Suppressor macrophage treated with lipopolysaccharide for 4 hours (primary cell): ENCODE measurements around the gene SEC16B.

Source experiments
- DNase-seq: peaks from one replicate; pipeline ENCODE4 v3.0.0-alpha.2; 2020

SEC16B gene

GRCh38 chr1:177976596-177976995, 6.7 kb upstream of the SEC16B start:
- DNase-seq, result no peak

GRCh38 chr1:177975588-177976495, 6.0 kb upstream of the SEC16B start:
- DNase-seq, result no peak

- DNase-seq, result no peak
Observed at GRCh38 chr1:177973585-177973984, 3.7 kb upstream of the SEC16B start.

- no peak for DNase-seq
Observed at GRCh38 chr1:177969109-177969508, 749 bp downstream of the SEC16B start.

GRCh38 chr1:177966199-177966598, 3.7 kb downstream of the SEC16B start:
- no peak for DNase-seq

GRCh38 chr1:177965293-177965692, 4.6 kb downstream of the SEC16B start:
- DNase-seq, result no peak

DNA sequence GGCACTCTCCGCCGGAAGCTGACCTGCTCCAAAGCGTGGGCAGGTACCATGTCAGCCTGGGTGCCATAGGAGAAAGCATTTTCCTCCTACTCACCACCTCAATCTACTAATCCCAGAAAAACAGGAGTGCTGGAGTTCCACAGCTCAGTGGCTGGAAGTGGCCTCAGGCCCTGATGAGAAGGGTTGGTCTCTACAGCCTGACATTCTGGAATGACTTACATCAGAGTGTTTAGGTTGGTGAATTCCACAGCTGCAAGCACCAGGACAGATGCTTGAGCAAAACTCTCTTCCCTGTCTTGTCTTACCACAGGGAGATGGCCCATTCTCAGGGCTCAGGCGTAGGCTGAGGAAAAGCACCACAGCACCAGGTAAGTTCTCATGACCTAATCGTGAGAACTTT, 5.5 kb downstream of the SEC16B start:
- no peak for DNase-seq

DNA sequence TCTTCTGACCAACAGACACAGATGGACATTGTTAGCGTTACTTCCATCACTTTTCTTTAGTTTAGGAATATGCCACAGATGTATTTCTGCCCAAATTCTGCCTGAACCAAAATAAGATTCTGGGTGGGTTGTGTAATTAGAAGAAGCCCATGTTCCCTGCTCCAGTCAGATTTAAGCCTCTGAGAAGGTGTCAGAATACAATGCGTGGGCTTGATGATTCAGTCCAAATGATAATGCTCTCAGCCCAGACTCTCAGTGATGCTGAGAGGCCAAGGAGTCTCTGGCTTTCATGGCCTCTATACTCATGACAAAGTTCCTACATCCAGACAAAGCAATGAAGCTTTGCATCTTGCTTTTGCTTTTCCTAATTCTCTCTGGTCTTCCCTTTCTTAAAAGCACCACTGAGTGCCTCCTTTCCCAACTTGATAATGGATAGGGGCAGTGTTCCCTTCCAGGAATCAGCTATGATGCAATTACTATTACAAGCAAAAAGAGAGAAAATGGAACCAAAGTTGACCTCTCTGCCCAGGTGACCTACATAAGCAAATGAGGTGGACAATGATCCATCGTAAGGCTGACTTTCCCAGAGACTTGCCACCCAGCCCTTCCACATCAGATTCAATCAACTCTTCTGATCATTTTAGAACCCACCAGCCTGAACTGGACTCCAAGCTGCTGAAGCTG, 8.8 kb downstream of the SEC16B start:
- DNase-seq, result no peak

DNA sequence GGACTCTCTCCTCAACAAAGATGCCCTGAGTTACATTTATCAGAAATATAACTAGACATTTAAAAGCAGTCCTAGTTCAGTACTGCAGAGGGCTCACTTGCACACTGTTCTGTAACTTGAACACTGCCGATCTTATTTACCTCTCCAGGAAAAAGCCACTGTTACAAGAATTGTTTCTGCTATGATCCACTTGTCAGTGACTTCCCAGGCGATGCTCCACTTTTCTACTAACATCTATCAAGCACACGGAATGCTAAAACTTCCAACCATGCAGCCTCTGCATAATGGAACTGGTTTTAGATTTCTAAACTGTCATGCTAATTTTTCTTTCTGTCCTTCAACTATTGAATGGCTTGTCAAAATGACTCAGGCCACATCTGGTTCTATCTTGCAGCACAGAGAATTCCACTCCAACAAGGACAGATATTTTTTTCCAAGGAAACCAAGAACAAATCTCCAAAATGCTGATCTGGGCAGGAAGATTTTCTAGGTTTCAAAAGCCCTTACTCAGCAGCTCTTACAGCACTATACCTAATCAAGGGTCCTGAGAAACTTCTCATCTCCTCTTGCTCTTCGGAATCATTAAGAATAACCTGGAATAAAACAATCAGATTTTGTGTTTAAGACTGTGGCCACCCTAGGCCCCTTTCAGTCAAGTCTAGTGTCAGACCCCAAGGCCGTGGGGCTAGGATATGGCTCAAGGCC, 9.9 kb downstream of the SEC16B start:
- no peak for DNase-seq

GRCh38 chr1:177958092-177958491, 11.8 kb downstream of the SEC16B start:
- DNase-seq, result no peak

DNA sequence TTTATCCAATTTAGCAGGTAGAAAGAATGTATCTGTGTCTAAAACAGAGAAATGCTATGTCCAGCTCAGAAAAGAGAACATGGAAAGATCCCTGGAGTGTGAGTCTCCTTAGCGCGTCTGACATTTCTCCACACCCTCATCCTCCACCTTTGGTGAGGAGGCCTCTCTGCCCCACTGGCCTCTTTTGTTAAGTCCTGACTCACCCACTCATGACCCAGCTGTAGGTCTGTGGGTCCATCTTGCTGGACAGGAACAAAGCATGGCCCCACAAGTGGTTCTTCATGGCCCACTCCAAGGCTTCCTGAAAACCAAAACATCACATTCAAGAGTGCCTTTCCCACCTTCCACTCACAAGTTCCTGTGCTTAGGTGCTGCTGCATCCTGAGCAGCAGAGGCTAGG, 15.8 kb downstream of the SEC16B start:
- DNase-seq, result no peak

DNA sequence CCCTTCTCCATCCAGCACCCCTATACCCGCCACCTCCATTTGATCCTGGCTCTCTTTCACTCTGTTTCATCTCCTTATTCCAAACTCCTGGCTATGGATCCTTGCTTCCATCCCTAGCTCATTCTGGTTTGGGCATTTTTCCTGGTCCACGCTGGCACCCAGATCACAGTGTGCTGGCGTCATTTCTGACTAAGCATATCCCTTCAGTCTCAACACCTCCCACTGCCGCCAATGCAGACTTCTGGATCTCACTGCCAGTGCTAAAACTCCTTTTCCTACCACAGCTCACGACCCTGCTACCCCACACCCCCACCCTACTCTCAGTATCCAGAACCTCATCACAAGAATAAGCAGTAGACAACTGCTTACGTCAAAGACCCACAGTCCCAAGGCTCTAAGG, 16.3 kb downstream of the SEC16B start:
- no peak for DNase-seq

DNA sequence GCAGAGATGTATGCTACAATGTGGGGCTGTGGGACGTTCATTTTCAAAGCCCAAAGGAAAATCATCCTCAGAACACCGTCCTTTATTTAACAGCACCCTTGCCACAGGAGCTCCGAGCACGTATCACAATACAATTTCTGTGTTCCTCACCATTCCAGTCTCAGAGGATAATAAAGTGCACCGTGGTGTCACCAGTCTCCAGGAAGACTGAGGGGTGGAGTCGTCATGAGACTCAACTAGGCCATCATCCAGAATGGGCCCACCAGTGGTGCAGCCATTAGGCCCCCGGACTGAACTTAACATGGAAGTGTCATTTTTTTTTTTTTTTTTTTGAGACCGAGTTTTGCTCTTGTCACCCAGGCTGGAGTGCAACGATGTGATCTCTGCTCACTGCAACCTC, 17.2 kb downstream of the SEC16B start:
- DNase-seq, result no peak

DNA sequence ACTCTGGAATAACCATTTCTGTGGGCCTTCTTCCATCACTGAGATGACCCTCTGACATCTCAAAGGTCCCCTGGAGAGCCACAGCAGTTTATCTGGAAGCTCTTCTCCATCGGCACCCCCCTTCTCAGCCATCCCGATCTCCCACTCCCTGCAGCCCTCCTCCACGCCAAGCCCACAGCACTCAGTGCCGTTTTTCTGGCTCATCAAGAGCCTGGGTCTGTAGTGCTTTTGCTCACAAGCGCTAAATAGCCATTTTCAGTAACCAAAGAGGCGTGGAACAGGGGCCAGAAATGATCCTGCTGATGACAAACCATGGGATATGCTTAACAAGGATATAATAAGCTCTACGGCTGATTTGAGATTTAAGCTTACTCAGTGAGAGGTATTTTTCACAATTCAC, 17.6 kb downstream of the SEC16B start:
- DNase-seq, result no peak

DNA sequence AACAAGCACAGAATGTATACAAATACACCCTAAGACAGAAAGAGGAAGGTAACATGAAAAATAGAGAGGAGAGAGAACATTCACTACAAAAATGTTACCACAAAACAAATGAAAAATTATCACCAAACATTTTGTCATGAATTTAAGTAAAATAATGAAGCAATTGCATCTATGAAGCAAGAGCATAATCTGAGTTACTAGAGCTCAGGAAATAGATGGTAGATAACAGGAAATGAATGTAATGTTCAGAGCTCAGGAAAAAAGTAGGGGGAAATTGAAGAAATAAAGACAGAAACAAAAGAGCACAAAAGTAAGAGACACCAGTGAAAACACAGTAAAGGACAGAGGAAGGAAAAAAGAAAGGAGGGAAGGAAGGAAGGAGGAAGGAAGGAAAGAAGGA, 19.4 kb downstream of the SEC16B start:
- DNase-seq, result no peak

DNA sequence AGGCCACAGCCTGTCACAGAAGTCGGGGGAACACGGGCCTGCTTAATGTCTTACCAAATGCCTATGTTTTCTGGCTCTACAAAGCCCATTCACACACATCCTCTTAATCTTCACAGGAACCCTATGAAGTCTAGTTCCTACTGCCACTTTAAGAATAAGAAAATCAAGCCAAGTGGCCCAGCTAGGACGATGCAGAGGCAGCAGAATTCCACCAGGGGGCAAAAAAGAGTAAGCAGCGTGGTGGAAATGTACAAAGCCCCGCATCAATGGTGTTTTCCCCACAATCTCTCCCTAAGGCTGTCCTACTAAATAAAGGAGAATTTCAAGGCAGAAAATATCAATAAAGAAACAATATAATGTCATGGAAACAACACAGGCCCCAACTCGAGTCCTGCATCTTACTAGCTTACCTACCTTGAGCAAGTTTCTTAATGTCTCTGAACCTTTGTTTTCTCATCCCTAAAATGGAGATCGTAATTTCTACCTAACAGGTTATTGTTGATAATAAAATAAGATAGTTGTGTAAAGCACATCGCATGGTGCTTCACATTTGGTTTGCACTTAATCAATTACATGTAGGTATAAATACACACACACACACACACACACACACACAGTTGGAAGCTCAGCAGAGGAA, 21.4 kb downstream of the SEC16B start:
- DNase-seq, result peak; percentile 71

DNA sequence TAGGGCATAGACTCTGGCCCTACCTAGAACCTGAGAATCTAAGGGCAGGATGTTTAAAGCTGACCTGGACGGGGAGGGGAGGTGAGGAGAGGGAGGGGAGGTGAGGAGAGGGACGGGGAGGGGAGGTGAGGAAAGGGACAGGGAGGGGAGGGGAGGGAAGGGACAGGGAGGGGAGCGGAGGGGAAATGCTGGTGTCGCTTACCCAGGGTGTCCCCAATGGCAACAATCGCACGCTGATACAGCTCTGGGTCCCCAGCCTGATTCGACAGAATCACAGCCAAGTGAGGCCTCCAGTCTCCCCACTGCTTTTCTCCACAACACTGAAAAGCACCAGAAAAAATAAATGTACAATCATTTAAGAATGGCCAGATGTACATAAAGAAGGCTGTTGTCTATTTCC, 22.2 kb downstream of the SEC16B start:
- DNase-seq, result no peak

DNA sequence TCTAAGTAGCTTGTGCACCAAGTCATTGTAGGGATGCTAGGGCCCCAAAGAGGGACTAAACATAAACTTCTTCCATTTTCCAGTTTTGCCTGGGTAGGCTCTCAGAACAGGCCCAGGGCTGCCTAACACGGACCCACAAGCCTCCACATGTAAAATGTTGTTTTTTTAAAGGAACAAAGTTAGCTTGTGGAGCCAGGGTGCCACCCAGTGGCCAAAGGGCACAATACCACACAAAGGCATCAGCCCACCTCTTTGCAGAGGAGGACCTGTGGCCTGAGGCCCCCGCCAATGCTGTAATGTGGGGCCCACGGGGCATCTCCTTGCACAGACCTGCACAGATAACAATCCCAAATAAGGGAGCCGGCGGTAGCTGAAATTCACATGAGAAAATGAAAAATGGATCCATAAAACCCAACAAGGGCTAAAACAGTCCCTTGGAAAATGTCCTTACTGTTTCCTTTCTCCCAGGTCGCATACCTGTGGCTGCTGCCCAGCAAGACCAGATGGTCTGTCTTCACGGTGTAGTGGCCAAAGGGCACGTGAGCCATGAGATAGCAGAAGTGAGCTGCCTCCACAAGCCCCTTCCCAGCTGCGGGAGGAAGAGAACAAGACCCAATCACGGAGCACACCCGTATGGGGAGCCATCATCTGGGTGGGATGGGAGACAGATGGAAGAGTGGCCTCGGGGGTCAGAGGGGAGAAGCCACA, 23.8 kb downstream of the SEC16B start:
- DNase-seq, result peak; percentile 63

DNA sequence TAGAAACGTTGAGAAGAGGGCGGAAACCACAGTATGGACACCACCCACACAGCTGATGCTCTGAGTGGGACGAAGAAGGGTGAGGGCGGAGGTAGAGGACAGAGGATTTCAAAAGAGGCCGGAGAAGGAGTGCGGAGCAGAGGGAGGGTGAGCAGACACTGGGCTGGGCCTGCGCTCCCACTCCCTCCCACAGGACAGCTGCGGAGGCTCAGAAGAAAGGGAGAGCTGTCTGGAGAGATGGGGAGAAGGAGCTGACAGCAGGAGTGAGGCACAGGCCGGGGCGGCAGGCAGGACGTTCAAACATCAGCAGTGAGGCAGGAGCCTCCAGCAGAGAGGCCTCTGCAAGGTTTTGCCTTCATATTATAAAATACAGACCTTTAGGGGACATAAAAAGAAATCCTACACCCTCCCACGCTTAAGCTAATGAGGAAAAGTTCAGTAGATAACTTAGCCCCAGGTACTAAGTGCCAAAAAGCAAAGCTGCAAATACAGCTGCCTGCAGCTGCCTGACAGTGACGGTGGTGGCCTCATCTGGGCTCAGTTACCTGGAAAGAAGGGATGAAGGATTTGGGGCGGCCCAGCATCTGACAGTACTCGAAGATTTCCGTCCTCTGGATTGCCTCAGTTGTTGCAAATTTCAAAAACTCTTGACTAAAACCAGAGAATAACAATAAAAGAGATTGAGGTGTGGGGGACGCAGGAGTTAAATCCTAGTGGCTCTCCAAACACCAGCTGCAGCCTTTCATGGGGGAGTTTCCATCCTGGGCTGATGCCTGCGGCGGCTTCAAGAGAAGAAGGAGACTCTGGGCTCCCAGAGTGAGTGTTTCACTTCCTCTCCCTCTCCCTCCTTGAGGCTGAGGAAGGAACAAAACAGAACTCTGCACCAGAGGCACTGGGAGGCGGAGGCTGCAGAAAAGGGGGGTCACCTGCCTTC, 25.6 kb downstream of the SEC16B start:
- DNase-seq, result no peak

GRCh38 chr1:177941976-177942375, 27.9 kb downstream of the SEC16B start:
- no peak for DNase-seq

DNA sequence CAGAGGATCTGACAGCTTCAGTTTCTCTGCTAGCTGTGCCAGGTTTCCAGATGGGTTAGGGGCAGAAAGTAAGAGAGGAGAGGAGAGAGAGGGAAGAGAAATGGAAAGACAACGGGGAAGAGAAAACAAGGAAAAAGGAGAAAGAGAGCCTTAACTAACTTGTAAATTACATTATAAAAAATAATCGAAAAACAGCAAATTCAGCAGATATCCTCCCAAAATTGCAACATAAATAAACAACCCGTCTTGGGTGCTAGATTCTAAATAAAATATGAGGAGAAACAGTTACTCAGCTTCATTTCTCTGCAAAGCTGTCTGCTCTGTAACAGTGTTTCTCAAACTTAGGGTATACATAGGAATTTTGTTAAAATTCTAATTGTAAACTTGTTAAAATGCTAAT, 29.2 kb downstream of the SEC16B start:
- DNase-seq, result no peak
